Measurements from ENCODE around the gene CTSD.

Gene CTSD

GRCh38 chr11:1755692-1756561 is 7.8 kb downstream of the CTSD start:
- DNase-seq (ENCODE audit: low spot score) = peak; percentile 50

- DNase-seq (ENCODE audit: low spot score) = no peak
These were observed 8.4 kb downstream of the CTSD start for GRCh38 chr11:1755344-1755691.

GRCh38 chr11:1754376-1755150 is 9.2 kb downstream of the CTSD start:
- DNase-seq (ENCODE audit: low spot score) = no peak

GRCh38 chr11:1753929-1754305 is 9.8 kb downstream of the CTSD start:
- no peak for DNase-seq (ENCODE audit: low spot score)

GRCh38 chr11:1753229-1753928 is 10.3 kb downstream of the CTSD start:
- no peak for DNase-seq (ENCODE audit: low spot score)

- no peak for DNase-seq (ENCODE audit: low spot score)
These were observed 10.9 kb downstream of the CTSD start for GRCh38 chr11:1752907-1753228.

- peak; percentile 35 for DNase-seq (ENCODE audit: low spot score)
These were observed 11.5 kb downstream of the CTSD start for GRCh38 chr11:1751999-1752906.

- no peak for DNase-seq (ENCODE audit: low spot score)
These were observed 12.2 kb downstream of the CTSD start for GRCh38 chr11:1751531-1751921.

GRCh38 chr11:1750840-1751530 is 12.7 kb downstream of the CTSD start:
- no peak for DNase-seq (ENCODE audit: low spot score)

GRCh38 chr11:1750481-1750839 is 13.3 kb downstream of the CTSD start, which contains the start of gene IFITM10:
TSS of gene IFITM10 (minus strand) at chr11:1750595. CDS start at chr11:1750442, 153 bp downstream.
- peak; percentile 85 for DNase-seq (ENCODE audit: low spot score)

- peak; percentile 20 for DNase-seq (ENCODE audit: low spot score)
These were observed 14.1 kb downstream of the CTSD start for GRCh38 chr11:1749395-1750351.

- DNase-seq (ENCODE audit: low spot score) = peak; percentile 33
These were observed 14.9 kb downstream of the CTSD start for GRCh38 chr11:1748636-1749394.

- DNase-seq (ENCODE audit: low spot score) = no peak
These were observed 15.7 kb downstream of the CTSD start for GRCh38 chr11:1747753-1748635.

GRCh38 chr11:1746956-1747752 is 16.6 kb downstream of the CTSD start:
- no peak for DNase-seq (ENCODE audit: low spot score)

- no peak for DNase-seq (ENCODE audit: low spot score)
These were observed 17.2 kb downstream of the CTSD start for GRCh38 chr11:1746511-1746931.

- DNase-seq (ENCODE audit: low spot score) = no peak
These were observed 17.9 kb downstream of the CTSD start for GRCh38 chr11:1745701-1746320.
